NCI-H446 (cell line): ENCODE results near the gene C6orf89.
"Not testable (repeated sequence)": the region's sequence is repeated elsewhere in the genome, so short reads cannot be mapped to it uniquely, and the experiment has no call there.

Experiments used
- DNase-seq, 2 experiments: peaks; one replicate each; lab custom pipeline; 2025; lab: John Stamatoyannopoulos, UW

Gene C6orf89

DNA sequence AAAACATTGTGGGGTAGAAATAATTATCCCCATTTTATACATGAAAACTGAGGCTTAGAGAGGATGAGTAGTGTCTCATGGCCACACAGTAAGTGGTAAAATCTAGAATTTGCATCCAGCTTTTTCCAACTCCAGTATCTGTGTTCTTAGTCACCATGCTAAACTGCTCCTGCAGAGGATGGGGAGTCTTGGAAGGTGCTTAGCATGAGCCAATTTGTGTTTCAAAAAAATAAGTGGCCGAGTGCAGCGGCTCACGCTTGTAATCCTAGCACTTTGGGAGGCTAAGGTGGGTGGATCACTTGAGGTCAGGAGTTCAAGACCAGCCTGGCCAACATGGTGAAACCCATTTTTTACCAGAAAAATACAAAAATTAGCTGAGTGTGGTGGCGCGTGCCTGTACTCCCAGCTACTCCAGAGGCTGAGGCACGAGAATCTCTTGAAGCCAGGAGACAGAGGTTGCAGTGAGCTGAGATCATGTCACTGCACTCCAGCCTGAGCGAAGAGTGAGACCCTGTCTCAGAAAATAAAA, 2.4 kb downstream of the C6orf89 start:
- no peak for DNase-seq

DNA sequence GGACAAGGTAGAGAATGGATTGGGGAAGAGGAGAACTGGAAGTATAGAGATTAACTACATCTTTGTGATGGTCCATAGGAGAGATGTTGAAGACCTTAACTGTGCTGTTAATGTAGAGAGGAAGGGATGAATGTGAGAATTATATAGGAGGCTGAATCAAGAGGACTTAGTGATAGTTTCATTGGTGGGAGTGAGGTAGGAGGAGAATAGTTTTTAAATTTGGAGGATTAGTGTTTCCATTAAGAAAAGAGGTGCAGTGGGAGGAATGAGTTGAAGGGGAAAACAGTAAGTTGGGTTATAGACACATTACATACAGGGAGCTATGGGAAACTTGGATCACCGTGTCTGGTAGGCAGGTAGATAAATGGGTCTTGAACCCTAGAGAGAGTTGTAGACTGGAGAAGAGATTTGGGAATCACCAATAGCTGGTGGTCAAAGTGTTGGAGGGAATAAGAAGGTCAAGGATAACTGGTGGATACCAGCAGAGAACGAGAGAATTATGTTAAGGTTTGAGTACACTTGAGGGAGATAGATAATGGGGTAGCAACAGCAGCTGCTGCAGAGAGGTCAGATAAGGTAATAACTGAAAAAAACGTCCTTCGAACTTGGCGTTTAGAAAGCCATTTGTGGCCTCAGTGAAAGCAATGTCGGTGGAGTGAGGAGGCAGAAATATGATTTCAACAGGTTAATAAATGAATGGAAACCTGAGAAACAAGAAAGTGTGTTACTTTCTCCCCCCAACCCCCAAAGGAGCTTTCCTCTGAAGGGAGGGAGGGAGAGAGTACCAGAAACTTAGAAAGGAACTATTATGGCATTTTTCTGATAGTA, 3.1 kb downstream of the C6orf89 start:
- no peak for DNase-seq

DNA sequence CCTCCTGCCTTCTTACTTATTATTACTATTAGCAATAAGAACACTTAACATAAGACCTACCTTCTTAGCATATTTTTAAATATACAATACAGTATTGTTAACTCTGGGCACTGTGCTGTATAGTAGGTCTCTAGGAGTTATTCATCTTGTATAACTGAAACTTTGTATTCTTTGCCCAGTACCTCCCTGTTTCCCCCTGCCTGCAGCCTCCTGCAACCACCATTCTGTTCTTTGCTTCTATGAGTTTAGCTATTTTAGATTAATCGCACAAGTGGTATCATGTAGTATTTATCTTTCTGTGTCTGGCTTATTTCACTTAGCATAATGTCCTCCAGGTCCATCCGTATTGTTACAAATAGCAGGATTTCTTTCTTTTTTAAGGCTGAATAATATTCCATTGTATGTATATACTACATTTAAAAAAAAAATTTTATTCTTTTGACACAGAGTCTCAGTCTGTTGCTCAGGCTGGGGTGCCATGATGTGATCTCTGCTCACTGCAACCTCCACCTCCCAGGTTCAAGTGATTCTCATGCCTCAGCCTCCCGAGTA, 4.4 kb downstream of the C6orf89 start:
- no peak for DNase-seq

- DNase-seq: not testable (repeated sequence)
Observed at GRCh38 chr6:36891153-36891552, 5.4 kb downstream of the C6orf89 start.

DNA sequence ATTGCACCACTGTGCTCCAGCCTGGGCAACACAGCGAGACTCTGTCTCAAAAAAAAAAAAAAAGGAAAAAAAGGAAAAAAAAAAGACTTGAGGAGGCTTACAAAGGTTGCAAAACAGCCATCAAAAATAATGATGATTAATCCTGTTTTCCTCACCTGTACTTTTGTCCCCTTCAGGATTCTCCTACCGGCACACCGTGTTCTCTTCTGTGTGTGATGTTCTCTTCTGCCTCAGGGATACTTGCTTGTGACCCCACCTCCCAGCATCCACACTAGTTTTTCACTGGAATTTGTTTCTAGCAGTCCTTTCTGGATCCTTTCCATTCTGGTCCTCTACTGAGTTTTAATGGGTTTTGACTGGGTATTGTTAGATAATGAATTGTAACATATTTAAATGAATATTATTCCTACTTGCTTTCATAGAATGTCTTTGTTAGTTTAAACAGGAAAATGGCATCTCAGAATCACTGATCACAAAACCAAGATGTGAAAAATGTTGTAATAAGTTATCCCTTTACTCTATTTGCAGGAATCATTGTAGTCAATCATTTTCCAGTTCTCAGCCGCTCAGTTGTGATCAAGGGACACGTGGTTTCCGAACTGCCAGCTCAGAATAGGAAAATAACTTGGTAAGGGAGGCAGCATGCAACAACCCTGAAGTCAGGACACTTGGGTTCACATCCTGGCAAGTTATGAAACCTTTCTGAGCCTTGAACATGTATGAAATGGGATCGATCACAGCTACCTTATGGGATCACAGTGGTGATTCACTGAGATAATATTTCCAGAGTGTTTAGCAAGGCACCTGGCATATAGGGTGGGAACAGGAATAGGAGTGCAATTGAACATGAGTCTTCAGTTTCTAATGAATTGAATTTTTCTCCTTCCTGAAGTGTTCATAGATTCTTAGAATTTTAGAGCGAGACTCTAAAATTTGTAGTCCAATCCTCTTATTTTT, 8.5 kb downstream of the C6orf89 start:
- no peak for DNase-seq

DNA sequence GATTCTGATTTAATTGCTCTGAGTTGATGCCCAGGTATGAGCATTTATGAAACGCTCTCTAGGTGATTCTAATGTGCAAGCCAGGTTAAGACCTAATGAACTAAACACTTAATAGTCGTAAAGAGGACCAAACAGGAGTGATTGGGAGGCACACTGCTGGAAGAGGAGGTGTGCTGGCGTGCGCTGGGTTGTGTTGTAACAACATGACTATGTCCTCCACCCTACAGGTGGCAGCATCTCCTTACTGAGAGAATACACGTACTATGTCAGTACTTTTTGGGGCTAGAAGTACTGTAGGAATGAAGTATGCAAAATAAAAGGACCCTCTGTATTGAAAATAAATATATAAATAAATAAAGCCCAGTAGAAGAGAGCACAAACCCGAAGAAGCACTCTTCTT, 11.9 kb downstream of the C6orf89 start:
- DNase-seq: no peak

DNA sequence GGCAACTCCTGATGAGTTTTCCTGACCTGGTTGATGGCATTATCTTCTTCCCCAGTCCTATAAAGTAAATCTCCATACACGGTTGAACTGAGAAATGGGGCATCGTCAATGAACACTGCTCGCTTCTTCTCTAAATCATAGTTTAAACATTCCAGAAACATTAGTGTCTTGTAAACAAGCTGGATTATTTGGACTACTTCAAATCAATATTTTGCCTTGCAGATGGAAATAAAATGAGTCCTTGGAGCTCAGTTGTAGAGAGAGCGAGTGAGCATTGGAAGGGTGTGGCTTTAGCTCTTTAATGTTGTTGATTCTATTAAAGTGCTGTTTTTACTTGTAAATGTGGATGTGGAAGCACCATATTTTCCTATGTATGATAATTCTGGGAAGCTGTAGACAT, 18.4 kb downstream of the C6orf89 start:
- DNase-seq: no peak

GRCh38 chr6:36904851-36905393, 19.2 kb downstream of the C6orf89 start:
- DNase-seq: no peak

DNA sequence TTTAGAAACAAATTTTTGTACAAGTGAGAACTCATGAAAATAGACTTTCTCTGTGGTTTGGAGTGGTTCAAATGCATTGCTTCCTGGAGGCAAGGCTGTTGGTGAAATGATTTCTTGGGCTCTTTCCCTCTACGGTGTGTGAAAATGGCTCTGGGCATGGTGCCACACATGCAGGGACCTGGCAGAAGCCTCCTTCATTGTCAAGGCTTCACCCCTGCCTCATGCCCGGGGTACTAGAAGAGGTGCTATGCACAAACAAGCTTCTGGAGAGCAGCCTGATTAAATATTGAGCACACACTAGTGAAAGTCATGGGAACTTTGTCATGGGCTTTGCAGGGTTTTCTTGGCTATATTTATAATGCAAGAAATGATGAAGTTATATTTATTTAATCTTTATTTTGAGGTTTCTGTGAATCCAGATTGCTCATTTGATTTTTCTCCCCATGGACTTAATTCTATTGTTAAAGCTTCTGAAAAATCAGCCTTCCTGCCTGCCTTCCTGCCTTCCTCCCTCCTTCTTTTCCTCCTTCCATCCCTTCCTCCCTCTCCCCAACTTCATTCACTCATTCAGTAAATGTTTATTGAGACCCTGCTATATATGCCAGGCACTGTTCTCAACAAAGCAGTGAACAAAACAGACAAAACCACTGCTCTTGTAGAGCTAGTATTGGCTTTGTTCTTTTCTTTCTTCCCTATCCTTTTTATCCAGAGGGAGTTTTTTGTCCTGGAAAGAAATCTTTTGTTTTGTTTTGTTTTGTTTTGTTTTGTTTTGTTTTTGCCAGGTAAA, 21.0 kb downstream of the C6orf89 start:
- peak; percentile 80 to 84 for DNase-seq

DNA sequence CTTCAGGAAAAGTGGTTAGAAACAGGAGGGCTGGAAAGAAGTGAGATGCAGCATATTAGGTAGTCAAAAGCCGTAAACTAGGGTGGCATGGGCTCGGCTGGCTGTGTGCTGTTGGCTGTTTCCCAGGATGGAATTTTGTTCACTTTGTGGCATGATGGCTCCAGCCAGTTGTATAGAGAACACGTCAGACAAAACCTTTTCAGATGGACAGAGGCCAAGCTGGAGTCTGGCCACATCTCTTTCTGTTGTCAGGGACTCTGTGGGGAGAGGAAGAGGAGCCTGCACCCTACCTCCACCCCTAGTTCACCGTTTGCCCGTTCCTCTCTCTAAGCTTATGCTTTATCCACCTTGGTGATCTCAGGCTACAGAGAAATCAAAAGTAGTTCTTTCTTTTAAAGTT, 22.0 kb downstream of the C6orf89 start:
- DNase-seq: peak; percentile 65 to 92

DNA sequence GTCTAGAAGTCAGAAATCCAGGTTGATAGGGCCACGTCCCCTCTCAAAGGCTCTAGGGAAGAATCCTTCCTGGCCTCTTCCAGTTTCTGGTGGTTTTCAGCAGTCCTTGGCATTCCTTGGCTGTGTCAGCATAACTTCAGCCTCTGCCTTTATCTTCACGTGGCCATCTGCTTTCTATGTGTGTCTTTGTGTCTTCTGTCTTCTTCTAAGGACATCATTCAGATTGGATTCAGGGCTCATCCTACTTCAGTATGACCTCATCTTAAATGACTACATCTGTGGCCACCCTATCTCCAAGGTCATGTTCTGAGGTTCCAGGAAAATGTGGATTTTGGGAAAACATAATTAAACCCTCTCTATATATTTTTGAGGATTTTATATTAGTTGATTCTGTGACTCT, 23.0 kb downstream of the C6orf89 start:
- DNase-seq: no peak

DNA sequence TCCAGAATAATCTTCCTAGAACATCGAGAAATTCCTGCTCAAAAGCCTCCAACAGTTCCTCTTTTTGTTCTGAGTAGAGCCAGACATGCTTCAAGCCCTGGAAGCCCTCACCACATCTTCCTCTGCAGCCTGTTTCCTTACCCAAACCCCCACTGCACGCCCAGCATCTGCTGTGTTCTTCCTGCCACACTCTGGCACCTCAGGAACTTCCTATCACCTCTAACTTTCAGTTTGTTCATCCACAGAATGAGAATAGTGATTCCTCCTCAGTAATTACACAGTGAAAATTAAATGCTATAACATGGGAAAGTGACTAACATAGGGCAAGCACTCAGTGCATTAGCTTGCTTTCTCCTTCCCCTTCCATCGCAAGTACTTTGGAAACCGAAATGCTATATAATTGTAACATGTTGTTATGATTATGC, 26.3 kb downstream of the C6orf89 start:
- DNase-seq: no peak

- DNase-seq: no peak
Observed at GRCh38 chr6:36912586-36912985, 26.8 kb downstream of the C6orf89 start.

- DNase-seq: no peak
Observed at GRCh38 chr6:36913082-36913481, 27.3 kb downstream of the C6orf89 start.

DNA sequence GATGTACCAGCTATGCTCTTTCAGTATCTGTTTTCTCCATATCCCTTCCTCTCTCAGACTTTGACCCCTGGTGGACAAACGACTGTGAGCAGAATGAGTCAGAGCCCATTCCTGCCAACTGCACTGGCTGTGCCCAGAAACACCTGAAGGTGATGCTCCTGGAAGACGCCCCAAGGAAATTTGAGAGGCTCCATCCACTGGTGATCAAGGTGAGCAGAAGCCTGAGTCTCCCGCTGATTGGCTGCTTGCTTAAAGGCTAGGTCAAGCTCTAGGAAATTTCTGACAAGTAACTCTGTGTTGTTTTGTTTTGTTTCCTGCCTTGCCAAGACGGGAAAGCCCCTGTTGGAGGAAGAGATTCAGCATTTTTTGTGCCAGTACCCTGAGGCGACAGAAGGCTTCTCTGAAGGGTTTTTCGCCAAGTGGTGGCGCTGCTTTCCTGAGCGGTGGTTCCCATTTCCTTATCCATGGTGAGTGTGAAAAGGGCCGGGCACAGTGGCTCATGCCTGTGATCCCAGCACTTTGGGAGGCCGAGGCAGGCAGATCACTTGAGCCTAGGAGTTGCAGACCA, 28.6 kb downstream of the C6orf89 start:
- no peak for DNase-seq

- DNase-seq: no peak
Observed at GRCh38 chr6:36915599-36915998, 29.8 kb downstream of the C6orf89 start.

DNA sequence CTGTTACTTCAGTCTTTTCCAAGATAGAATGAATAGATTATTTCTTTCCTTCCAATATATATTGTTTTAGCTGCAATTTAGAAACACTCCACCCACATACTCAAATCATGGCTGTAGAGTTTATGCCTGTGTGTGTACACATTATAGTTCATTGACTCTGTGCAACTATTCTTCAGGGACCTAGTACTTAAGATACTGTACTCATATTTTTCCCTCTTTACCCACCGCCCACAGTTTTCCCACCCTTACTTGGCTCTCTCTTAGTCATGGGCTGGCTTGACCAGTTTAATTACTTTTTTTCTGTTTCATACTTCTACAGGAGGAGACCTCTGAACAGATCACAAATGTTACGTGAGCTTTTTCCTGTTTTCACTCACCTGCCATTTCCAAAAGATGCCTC, 30.4 kb downstream of the C6orf89 start:
- DNase-seq: no peak

DNA sequence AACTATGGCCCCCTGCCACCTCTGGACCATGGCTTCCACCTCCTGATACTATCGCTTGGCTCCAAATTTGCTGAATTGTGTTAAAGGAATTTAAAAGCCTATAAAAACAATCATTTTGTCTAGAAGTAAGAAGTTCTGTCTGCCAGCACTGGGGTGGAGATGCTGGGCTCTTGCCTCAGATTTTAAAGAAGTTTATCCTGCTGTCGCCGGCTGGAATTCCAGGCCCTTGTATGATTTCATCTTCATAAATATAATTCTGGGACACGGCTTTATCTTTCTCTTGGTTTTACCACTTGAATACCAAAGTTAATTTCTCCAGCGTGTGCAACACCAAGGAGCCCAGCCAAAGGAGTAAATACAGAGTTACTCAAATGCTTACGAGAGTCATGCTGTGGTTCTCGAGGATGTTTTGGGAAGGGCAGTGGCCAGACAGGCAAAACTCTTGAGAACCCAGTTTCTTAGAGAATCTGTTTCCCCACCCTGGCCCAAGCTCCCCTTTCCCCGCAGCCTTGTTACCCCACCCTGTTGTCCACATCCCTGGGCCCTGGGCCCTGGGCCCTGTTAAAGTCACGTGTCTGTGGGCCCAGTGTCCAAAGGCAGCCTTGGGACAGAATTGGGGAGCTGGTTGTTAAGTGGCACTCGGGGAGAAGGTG, 31.9 kb downstream of the C6orf89 start:
- DNase-seq: no peak

GRCh38 chr6:36920049-36920448, 34.3 kb downstream of the C6orf89 start:
- DNase-seq: no peak

- DNase-seq: no peak
Observed at GRCh38 chr6:36920546-36920945, 34.8 kb downstream of the C6orf89 start.
